HUES64 (cell line): ENCODE measurements around the gene HMCN1.

ENCODE experiments used
- H3K27ac ChIP-seq: 2 replicates; pipeline ENCODE4 v1.7.0; 2013; ENCODE audit warnings: low read depth, low read length, inconsistent platforms
- H3K27me3 ChIP-seq: 2 replicates; pipeline ENCODE4 v1.6.1; 2013; ENCODE audit warnings: mild to moderate bottlenecking, low read length; ENCODE audit not compliant: insufficient read depth
- H3K36me3 ChIP-seq: 2 replicates; pipeline ENCODE4 v1.6.1; 2013; ENCODE audit warnings: mild to moderate bottlenecking, low read length; ENCODE audit not compliant: insufficient read depth
- H3K4me1 ChIP-seq: 2 replicates; pipeline ENCODE4 v1.6.1; 2013; ENCODE audit warnings: mild to moderate bottlenecking, low read length, moderate library complexity; ENCODE audit not compliant: insufficient read depth
- H3K4me3 ChIP-seq: 2 replicates; pipeline ENCODE4 v1.5.1; 2013; ENCODE audit warnings: mild to moderate bottlenecking, low read length, moderate library complexity
- H3K9ac ChIP-seq: 2 replicates; pipeline ENCODE4 v1.6.1; 2013; ENCODE audit warnings: mild to moderate bottlenecking, low read depth, low read length
- H3K9me3 ChIP-seq: 2 replicates; pipeline ENCODE4 v1.6.1; 2013; ENCODE audit warnings: low read depth, low read length; ENCODE audit not compliant: insufficient read depth
- WGBS: fragments of 150-250, 120-280 bp; methylation state at CpG from one replicate; pipeline ENCODE4 v1.1.7; 2013; ENCODE audit warnings: missing lambda C conversion rate; 5-methylcytosine and 5-hydroxymethylcytosine counted together

HMCN1 gene

DNA sequence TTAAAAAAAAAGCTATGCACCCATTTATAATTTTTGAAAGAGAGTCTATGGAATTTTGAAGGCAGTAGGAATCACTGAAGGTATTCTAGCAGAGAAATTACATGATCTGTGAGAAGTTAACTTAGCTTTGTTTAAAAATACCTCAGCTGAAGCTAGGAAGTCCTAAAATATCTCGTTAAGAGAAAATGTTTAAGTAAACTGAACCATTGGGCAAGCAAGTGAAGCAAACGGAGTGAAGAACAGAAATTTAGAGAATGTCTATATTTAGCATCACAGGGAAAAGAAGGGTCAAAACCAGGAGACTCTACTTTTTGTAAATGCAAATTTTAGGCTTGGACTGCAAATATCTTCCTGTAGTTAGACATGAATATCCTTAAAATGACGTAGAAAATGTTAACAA lies 230.8 kb downstream of the HMCN1 start:
- H3K9me3 ChIP-seq = no peaks in the 10 kb centered on the region
- no peak overlapping the region for H3K9ac ChIP-seq
- no peak overlapping the region for H3K4me3 ChIP-seq
- H3K27me3 ChIP-seq = no peaks in the 10 kb centered on the region
- peaks cover 22% of the 10 kb centered on the region for H3K4me1 ChIP-seq
- H3K27ac ChIP-seq = no peak overlapping the region
- WGBS = 80% methylated on average over 3 of the region's 3 CpGs
- H3K36me3 ChIP-seq = no peaks in the 10 kb centered on the region

GRCh38 chr1:185965870-185966269 lies 231.7 kb downstream of the HMCN1 start:
- no peak overlapping the region for H3K4me3 ChIP-seq
- H3K27ac ChIP-seq = no peak overlapping the region; the same call in 1 of the 2 replicates
- H3K4me1 ChIP-seq = peaks cover 22% of the 10 kb centered on the region
- H3K9me3 ChIP-seq = no peaks in the 10 kb centered on the region
- H3K9ac ChIP-seq = no peak overlapping the region
- no peaks in the 10 kb centered on the region for H3K27me3 ChIP-seq
- no peaks in the 10 kb centered on the region for H3K36me3 ChIP-seq
- WGBS = 90% methylated on average over 2 of the region's 3 CpGs

GRCh38 chr1:185966471-185966870 lies 232.3 kb downstream of the HMCN1 start:
- H3K4me1 ChIP-seq = peaks cover 22% of the 10 kb centered on the region
- 90% methylated on average over 2 of the region's 2 CpGs for whole genome bisulfite sequencing
- H3K27me3 ChIP-seq = no peaks in the 10 kb centered on the region
- H3K9ac ChIP-seq = no peak overlapping the region
- H3K27ac ChIP-seq = no peak overlapping the region
- H3K4me3 ChIP-seq = no peak overlapping the region
- H3K36me3 ChIP-seq = no peaks in the 10 kb centered on the region
- no peaks in the 10 kb centered on the region for H3K9me3 ChIP-seq

DNA sequence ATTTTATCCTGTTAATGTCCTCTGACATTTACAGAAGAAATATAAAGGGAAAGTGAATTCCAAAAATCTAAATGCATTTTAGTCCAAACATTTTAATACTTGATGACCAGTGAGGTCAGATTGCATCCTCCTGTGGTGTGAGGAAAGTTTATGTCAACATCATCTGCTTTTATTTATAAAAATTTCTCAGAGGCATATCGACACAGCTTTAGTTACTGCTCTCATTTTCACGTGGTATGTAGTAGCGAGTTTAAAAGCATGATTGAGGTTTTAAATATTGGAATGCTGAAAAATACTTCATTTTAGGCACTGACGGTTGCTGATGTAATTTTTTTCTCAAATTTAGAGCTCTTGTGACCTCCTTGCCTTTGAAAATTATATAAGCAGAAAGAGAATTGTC lies 234.8 kb downstream of the HMCN1 start:
- Histone ChIP-seq H3K27ac (no peak overlapping the region), H3K9ac (no peak overlapping the region), H3K27me3 (no peaks in the 10 kb centered on the region), H3K9me3 (no peaks in the 10 kb centered on the region), H3K4me3 (no peak overlapping the region), H3K36me3 (no peaks in the 10 kb centered on the region), H3K4me1 (peaks cover 22% of the 10 kb centered on the region)
- 96% methylated on average over 4 of the region's 4 CpGs for WGBS

GRCh38 chr1:185969524-185969991 lies 235.4 kb downstream of the HMCN1 start:
- Histone ChIP-seq H3K27ac (no peak overlapping the region), H3K4me3 (no peak overlapping the region), H3K4me1 (peaks cover 19% of the 10 kb centered on the region)

DNA sequence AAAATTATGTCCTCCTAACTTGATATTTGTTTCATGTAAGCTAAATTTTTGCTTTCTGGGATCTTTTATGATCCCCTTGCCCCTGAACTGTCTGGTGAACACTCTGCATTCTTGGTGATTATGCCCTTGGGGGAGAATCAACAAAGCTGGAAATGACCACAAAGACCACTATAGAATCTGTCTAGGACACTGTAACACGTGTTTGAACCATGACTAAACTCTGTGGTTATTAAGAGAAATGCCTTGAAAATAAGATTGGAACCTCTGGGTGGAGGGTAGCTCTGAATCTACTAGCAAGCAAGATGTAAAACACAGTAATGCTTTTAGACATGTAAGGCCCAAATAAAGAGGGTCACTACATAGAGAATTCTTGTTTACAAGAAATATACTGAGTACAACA lies 237.5 kb downstream of the HMCN1 start:
- Histone ChIP-seq H3K9ac (no peak overlapping the region), H3K36me3 (no peaks in the 10 kb centered on the region), H3K4me3 (no peak overlapping the region), H3K27me3 (no peaks in the 10 kb centered on the region), H3K27ac (no peak overlapping the region), H3K4me1 (peaks cover 5% of the 10 kb centered on the region; the same call in 1 of the 2 replicates), H3K9me3 (no peaks in the 10 kb centered on the region)
- 79% methylated on average over 1 of the region's 1 CpG for whole genome bisulfite sequencing

More at GRCh38 chr1:185969524-185969991, 235.4 kb downstream of the HMCN1 start:
- Histone ChIP-seq H3K36me3 (no peaks in the 10 kb centered on the region), H3K9me3 (no peaks in the 10 kb centered on the region), H3K9ac (no peak overlapping the region), H3K27me3 (no peaks in the 10 kb centered on the region)

DNA sequence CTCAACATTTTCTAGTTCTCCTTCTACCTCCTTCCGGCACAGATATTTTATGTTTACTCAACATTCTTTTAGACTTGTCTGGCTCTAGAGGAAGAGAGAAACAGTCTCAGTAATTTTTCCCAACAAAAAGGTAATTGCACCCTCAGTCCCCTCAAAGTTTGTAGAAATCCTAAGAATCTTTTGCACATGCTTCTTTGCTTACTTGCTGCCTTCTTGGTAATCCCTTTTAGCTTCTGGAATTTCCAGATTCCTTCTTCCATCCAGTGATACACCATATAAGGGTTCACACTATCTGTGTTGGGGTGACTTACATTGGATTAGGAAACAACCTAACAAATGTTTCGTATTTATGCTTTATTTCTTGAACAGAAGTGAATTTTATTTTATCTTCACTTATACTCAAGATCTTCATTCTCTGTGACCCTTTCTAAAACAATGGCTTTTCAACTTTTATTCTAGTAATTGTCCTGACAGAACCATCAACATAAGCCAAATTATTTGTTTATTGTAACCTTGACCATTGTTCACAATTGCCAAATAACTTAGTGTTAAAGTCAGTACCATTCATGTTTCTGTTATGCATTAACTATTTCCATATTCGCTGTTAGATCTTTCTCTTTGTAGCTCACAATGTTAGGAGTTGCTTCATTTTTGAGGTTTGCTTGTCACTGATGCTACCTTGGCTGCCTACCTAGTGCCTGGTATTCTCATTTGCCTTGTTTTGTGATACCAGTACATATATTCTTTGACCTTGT lies 238.1 kb downstream of the HMCN1 start:
- no peak overlapping the region for H3K9ac ChIP-seq
- no peak overlapping the region for H3K27ac ChIP-seq
- H3K36me3 ChIP-seq = no peaks in the 10 kb centered on the region
- H3K4me3 ChIP-seq = no peak overlapping the region
- H3K4me1 ChIP-seq = peaks cover 5% of the 10 kb centered on the region; the same call in 1 of the 2 replicates
- 100% methylated on average over 3 of the region's 3 CpGs for WGBS
- no peaks in the 10 kb centered on the region for H3K27me3 ChIP-seq
- H3K9me3 ChIP-seq = no peaks in the 10 kb centered on the region

GRCh38 chr1:185973645-185974044 lies 239.5 kb downstream of the HMCN1 start:
- Histone ChIP-seq H3K9me3 (no peaks in the 10 kb centered on the region), H3K4me1 (peaks cover 5% of the 10 kb centered on the region; the same call in 1 of the 2 replicates), H3K9ac (no peak overlapping the region), H3K27ac (no peak overlapping the region), H3K4me3 (no peak overlapping the region), H3K36me3 (no peaks in the 10 kb centered on the region), H3K27me3 (no peaks in the 10 kb centered on the region)
- WGBS = 86% methylated on average over 1 of the region's 1 CpG

- WGBS = 97% methylated on average over 3 of the region's 3 CpGs
- H3K4me1 ChIP-seq = peaks cover 2% of the 10 kb centered on the region; the same call in 1 of the 2 replicates
- H3K27me3 ChIP-seq = no peaks in the 10 kb centered on the region
- H3K4me3 ChIP-seq = no peak overlapping the region
- H3K27ac ChIP-seq = no peak overlapping the region
- no peaks in the 10 kb centered on the region for H3K36me3 ChIP-seq
- H3K9ac ChIP-seq = no peak overlapping the region
- no peaks in the 10 kb centered on the region for H3K9me3 ChIP-seq
Measured at GRCh38 chr1:185974367-185975170, 240.4 kb downstream of the HMCN1 start.

DNA sequence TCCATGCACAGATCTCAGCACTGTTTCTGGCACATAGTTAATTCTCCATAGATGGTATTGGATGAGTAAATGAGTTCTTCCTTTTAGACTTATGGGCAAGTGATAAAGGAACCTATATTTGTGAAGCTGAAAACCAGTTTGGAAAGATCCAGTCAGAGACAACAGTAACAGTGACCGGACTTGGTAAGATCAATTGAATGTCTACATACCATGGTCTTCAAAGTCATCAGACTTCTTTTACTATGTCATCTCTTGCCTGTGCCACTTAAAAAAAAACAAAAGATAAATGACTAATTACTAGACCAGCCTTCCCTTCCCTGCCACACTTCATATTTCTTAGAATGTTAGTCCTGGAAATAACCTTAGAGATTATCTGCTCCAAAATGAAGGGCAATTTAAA lies 246.7 kb downstream of the HMCN1 start:
- H3K4me1 ChIP-seq = no peaks in the 10 kb centered on the region
- no peak overlapping the region for H3K27ac ChIP-seq
- no peak overlapping the region for H3K4me3 ChIP-seq
- H3K36me3 ChIP-seq = no peaks in the 10 kb centered on the region
- H3K27me3 ChIP-seq = no peaks in the 10 kb centered on the region
- H3K9ac ChIP-seq = no peak overlapping the region
- H3K9me3 ChIP-seq = no peaks in the 10 kb centered on the region
- 97% methylated on average over 1 of the region's 1 CpG for WGBS

DNA sequence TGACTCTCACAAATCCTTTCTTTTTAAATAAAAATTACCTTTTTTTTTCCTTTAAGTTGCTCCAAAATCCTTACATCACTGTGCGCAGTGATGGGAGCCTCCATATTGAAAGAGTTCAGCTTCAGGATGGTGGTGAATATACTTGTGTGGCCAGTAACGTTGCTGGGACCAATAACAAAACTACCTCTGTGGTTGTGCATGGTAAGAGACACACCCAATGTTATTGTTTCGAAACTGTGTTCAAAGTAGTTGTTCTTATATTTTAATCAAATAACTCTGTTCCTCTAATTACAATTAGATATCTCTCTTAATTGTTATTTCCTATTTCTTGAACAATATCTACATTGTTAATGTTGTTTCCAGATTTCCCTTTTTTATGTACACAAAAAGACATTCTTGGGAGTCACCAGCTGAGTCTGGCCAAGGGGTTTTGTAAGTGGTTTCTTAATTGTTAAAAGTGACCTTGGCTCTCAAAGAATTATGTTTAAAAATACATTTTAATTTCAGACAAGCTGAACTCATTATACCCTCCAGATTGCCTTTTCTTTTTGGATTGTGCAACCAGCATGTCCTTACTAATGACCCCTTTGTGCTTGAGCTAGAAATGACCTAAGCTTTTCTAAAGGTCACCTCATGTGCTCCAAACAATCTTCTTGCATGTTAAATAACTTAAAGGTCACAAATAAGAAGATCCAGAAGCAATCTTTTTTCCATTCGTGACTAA lies 250.1 kb downstream of the HMCN1 start:
- Histone ChIP-seq H3K4me3 (no peak overlapping the region), H3K36me3 (no peaks in the 10 kb centered on the region), H3K9me3 (no peaks in the 10 kb centered on the region), H3K27me3 (no peaks in the 10 kb centered on the region), H3K4me1 (no peaks in the 10 kb centered on the region), H3K27ac (no peak overlapping the region), H3K9ac (no peak overlapping the region)
- 94% methylated on average over 4 of the region's 4 CpGs for WGBS
